ENCODE data around the gene APOA5.

DNA sequence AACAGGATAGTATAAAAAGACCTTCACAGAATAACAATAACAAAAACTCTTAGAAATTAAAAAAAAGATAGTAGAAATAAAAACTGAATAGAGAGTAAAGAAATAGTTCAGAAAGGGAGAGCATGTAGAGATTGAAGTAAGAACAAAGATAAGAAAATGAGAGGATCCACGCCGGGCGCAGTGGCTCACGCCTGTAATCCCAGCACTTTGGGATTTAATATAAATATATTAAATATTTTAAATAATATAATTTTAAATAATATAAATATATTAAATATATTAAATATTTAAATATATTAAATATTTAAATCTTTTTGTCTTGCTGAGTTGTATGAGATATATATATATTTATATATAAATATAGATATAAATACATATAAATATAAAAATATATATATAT is 20.4 kb upstream of the APOA5 start:
- TF ChIP-seq, protein P1, sequence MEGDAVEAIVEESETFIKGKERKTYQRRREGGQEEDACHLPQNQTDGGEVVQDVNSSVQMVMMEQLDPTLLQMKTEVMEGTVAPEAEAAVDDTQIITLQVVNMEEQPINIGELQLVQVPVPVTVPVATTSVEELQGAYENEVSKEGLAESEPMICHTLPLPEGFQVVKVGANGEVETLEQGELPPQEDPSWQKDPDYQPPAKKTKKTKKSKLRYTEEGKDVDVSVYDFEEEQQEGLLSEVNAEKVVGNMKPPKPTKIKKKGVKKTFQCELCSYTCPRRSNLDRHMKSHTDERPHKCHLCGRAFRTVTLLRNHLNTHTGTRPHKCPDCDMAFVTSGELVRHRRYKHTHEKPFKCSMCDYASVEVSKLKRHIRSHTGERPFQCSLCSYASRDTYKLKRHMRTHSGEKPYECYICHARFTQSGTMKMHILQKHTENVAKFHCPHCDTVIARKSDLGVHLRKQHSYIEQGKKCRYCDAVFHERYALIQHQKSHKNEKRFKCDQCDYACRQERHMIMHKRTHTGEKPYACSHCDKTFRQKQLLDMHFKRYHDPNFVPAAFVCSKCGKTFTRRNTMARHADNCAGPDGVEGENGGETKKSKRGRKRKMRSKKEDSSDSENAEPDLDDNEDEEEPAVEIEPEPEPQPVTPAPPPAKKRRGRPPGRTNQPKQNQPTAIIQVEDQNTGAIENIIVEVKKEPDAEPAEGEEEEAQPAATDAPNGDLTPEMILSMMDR (IDR thresholded peaks at IDR 0.05): no peak
- no peak for TF ChIP-seq POLR2A (IDR thresholded peaks at IDR 0.05)

Data from esophagus squamous epithelium (tissue), 4 donors.